ENCODE data around the gene ID2. TPM values are rescaled to one million over a fixed set of nuclear protein-coding genes. Genes with fewer than 3 reads are reported as not detected.

The ID2 gene
- total RNA-seq, 1 donor from 2014 or later, result 310 TPM

DNA sequence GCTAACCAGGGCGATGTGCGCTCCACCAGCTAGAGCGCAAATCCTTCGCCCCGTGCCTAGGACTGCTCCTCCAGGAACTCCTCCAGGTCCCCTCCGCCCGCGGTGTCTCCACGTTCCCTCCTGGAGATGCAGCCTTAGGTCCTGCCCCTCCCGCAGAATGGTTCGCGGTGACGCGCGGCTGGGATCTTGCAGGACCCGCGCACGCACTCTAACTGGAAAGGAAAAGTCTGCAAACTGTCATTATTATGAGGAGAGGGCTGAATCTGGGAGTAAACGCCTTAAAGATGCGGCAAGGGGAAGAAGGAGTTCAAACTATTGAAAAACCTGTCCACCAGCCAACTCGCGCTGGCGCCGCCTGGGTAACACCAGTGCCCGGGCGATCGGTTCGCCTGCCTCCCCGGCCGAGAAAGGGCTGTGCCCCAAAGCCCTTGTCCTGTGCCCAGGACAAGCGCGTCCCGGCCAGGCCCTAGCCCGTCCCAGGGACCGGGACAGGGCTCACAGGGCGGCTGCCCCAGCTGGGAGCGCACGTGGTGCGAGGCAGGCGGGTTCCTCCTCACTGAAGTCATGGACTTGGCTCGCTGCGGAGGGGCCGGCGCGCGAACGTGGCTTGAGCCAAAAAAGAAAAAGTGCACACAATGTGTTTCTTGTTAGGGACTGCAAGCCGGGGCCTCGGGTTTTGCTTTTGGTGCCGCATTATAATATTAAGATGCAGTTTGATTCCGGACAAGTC, 5.5 kb upstream of the ID2 start:
- H3K27ac Mint-ChIP-seq, result peak overlapping the region; percentile 98
- H3K27me3 Mint-ChIP-seq, result peaks cover 3% of the 10 kb centered on the region

DNA sequence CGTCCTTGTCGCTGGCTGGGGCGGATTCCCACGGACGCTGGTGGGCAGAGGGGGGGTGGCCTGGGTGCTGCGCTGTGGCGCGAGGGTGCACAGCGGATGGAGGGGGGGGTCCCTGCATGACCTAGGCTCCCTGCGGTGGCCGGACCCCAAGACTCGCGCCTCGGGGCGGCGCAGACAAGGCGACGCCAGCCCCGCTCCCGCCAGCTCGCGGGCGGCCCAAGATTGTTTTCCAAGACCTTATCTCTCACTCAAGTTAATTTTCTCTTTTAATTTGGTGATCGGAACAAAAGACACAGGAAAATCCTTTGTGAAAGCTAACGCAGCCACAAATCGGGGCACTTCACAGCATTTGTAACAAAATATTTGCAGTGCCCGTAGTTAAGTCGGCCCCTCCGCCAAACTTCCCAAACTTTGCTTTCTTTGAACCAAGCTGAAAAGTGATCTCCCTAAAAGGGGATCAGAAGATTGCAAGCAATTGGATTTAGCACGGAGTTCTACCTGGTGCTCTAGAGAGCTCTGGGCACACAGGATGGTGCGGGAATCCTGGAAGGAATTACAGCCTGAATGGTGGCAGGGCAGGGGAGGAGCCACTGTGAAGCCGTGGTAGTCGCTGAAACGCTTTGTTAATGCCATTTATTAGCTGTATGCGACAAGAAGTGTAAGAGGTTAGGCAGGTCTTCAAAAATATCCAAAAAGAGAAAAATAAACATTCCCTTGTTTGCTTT, 4.8 kb upstream of the ID2 start:
- peaks cover 14% of the 10 kb centered on the region for H3K36me3 Mint-ChIP-seq
- peaks cover 8% of the 10 kb centered on the region for H3K9me3 Mint-ChIP-seq
- no peak for DNase-seq (ENCODE audit: extremely low spot score, unreplicated experiment)
- H3K4me1 Mint-ChIP-seq (ENCODE audit: unreplicated experiment), result peaks cover 30% of the 10 kb centered on the region
- H3K27me3 Mint-ChIP-seq, result peaks cover 3% of the 10 kb centered on the region
- TF ChIP-seq, protein P1, sequence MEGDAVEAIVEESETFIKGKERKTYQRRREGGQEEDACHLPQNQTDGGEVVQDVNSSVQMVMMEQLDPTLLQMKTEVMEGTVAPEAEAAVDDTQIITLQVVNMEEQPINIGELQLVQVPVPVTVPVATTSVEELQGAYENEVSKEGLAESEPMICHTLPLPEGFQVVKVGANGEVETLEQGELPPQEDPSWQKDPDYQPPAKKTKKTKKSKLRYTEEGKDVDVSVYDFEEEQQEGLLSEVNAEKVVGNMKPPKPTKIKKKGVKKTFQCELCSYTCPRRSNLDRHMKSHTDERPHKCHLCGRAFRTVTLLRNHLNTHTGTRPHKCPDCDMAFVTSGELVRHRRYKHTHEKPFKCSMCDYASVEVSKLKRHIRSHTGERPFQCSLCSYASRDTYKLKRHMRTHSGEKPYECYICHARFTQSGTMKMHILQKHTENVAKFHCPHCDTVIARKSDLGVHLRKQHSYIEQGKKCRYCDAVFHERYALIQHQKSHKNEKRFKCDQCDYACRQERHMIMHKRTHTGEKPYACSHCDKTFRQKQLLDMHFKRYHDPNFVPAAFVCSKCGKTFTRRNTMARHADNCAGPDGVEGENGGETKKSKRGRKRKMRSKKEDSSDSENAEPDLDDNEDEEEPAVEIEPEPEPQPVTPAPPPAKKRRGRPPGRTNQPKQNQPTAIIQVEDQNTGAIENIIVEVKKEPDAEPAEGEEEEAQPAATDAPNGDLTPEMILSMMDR (conservative IDR thresholded peaks at IDR 0.05), result no peak
- H3K27ac Mint-ChIP-seq, result peak overlapping the region; percentile 98
- peak overlapping the region; percentile 91 for H3K4me3 Mint-ChIP-seq

More for the DNA sequence above, 5.5 kb upstream of the ID2 start:
- H3K4me3 Mint-ChIP-seq, result peak overlapping the region; percentile 91
- TF ChIP-seq, protein P1 (conservative IDR thresholded peaks at IDR 0.05), result no peak
- peak; percentile 79 for DNase-seq (ENCODE audit: extremely low spot score, unreplicated experiment)
- peaks cover 15% of the 10 kb centered on the region for H3K36me3 Mint-ChIP-seq
- H3K9me3 Mint-ChIP-seq, result peaks cover 8% of the 10 kb centered on the region
- H3K4me1 Mint-ChIP-seq (ENCODE audit: unreplicated experiment), result peaks cover 30% of the 10 kb centered on the region

DNA sequence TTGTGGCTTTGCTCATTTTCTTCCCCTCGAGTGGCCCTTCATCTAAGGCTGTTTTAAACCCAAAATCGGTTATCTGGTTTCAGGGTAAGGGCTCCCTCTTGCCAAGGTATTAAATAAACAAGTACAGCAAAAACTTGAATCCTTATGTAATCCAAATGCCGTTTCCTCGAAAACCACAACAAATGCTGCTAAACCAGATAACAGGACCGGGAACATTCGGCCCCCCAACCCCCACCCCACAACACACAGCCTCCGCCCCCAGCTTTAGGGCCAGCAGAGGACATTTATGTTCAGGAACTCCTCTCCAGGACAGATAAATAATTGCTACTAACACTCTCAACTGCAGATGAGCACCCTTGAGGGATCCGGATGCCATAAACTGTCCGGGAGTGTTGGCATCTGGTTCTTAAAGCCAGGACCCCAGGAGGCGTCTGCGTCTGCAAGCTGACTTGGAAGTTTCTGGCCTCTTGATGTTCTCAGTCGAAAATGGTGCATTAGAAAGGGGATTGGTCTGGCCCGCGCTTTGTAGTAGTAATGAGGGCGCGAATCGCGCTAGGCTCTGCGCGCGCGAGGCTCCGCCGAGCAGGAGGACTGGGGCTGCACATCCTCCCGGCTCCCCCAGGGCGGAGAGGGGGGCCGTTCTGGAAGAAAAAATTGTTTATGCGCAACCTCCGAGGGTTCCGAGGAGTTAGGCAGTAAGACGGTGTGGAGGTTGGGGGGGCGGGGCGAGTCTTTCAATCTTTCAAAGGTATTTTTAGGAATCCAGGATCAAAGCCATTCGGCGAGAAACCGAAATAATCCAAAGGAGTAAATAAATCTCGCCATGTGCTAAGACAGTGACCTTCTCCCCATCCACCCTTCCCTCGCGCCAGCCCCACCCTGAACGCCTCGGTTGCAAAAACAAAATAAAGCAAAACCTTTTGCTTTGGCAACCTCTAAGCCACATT, 3.9 kb upstream of the ID2 start:
- peaks cover 8% of the 10 kb centered on the region for H3K9me3 Mint-ChIP-seq
- peaks cover 22% of the 10 kb centered on the region for H3K36me3 Mint-ChIP-seq
- peak overlapping the region; percentile 91 for H3K4me3 Mint-ChIP-seq
- DNase-seq (ENCODE audit: extremely low spot score, unreplicated experiment), result peak; percentile 86
- peaks cover 30% of the 10 kb centered on the region for H3K4me1 Mint-ChIP-seq (ENCODE audit: unreplicated experiment)
- peak overlapping the region; percentile 98 for H3K27ac Mint-ChIP-seq
- peaks cover 3% of the 10 kb centered on the region for H3K27me3 Mint-ChIP-seq
- TF ChIP-seq, protein P1 (conservative IDR thresholded peaks at IDR 0.05), result no peak

DNA sequence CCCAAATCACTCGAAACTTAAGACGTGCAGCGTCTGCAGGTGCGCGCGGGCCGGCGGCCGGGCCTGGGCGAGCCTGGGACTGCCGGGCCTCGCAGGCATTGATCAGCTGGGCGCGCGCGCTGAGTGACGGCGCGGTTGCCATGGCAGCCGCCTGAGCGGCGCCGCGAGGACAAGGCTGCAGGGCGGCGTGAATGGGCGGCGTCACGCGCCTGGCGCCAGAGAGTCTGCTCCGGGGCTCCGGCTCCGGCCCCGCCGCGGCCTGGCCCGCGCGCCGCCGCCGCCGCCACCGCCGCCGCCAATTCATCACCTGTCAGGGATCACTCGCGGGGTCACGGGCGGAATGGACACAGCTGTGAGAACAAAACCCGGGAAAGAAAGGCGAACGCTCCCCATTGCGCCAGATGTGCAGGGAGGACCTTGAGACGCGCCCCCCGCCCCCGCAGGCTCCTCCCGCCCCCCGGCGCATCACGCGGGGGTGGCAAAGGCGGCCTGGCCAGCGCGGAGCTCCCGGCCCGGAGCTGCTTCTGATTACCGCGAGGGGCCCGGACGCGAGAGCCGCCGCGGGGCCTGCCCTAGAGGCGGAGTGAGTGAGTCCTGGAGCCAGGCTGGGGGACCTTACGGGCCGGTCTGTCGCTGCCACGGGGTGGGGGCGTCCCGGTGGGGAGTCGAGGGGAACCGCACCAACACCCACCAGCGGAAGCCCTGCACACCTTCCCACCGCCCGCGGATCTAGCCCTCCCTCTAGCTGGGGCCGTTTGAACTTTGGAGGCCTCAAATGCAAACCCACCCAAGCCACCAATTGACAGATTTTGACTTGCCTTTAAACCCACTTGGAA, 2.9 kb upstream of the ID2 start:
- Mint-ChIP-seq H3K27ac (peak overlapping the region; percentile 98), H3K4me1 (ENCODE audit: unreplicated experiment) (peaks cover 30% of the 10 kb centered on the region), H3K4me3 (peak overlapping the region; percentile 91), H3K36me3 (peaks cover 29% of the 10 kb centered on the region), H3K27me3 (peaks cover 3% of the 10 kb centered on the region), H3K9me3 (peaks cover 8% of the 10 kb centered on the region)
- TF ChIP-seq, protein P1 (conservative IDR thresholded peaks at IDR 0.05), result peak; percentile 47
- DNase-seq (ENCODE audit: extremely low spot score, unreplicated experiment), result peak; percentile 97

DNA sequence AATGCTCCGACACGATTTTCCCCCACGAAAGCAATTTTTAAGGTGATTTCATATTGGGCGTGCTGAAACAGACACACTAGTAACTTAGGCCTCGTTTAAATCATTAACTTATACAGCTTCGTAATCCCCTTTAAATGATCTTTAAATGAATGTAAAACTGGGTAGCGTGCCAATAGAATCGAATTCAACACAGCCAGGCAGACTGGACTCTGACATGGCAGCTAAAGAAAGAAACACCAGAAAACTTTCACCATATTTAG, 2.4 kb upstream of the ID2 start:
- DNase-seq (ENCODE audit: extremely low spot score, unreplicated experiment), result no peak
- peaks cover 2% of the 10 kb centered on the region for H3K9me3 Mint-ChIP-seq
- H3K27me3 Mint-ChIP-seq, result peaks cover 2% of the 10 kb centered on the region
- H3K27ac Mint-ChIP-seq, result peak overlapping the region; percentile 98
- TF ChIP-seq, protein P1 (conservative IDR thresholded peaks at IDR 0.05), result no peak
- peak overlapping the region; percentile 91 for H3K4me3 Mint-ChIP-seq
- H3K36me3 Mint-ChIP-seq, result peaks cover 24% of the 10 kb centered on the region
- H3K4me1 Mint-ChIP-seq (ENCODE audit: unreplicated experiment), result peaks cover 30% of the 10 kb centered on the region

All from type B pancreatic cell (in vitro differentiated cells).